GM19468 (cell line): ENCODE measurements around the gene EXOC3L1.
A peak's percentile ranks its signal among the peaks of the same experiment; 100 is the strongest.

Experiments
- ATAC-seq: cut with Tn5 transposase; IDR thresholded peaks from one replicate; pipeline ENCODE4 v1.9.1; 2021; ENCODE audit warnings: mild to moderate bottlenecking, moderate library complexity, moderate number of reproducible peaks; ENCODE audit not compliant: unreplicated experiment; ENCODE audit errors: extremely low read depth

The EXOC3L1 gene

DNA sequence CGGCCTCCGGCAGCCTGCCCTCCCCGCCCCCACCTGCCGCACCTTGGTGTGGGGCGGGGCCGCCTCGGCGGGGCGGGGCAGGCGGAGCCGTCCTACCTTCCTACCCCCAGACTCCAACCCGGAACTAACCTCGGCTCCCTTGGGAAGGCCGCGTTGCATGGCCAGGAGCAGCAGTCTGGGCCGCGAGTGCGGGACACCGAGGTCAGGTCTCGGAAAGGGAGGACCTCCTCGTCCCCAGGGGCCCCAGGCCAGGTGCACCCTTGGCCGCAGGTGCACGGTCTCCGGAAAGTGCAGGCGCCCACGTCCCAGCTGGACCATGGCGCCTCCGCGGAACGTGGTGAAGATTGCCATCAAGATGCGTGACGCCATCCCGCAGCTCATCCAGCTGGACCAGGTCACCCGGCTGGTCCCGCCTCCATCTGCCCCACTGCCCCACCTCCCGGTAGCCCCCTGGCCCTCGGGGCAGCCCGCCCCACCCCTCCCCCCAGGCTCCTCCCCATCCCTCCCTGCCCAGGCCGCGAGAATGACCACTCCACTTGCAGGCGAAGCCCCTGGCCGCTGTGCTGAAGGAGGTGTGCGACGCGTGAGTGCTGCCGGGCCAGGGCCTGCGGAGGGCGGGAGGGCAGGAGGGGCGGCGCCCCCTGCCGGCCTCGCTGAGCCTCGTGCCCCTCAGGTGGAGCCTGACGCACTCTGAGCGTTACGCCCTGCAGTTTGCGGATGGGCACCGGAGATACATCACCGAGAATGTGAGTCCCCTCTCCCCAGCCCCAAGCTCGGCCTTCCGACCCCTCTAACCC is 9.3 kb upstream of the EXOC3L1 start, which contains the start of gene ELMO3:
Gene ELMO3 (plus strand): TSS at position 121 of the 797 bp plus-strand sequence. CDS start 196 bp downstream, at position 317.
- no peak for ATAC-seq

DNA sequence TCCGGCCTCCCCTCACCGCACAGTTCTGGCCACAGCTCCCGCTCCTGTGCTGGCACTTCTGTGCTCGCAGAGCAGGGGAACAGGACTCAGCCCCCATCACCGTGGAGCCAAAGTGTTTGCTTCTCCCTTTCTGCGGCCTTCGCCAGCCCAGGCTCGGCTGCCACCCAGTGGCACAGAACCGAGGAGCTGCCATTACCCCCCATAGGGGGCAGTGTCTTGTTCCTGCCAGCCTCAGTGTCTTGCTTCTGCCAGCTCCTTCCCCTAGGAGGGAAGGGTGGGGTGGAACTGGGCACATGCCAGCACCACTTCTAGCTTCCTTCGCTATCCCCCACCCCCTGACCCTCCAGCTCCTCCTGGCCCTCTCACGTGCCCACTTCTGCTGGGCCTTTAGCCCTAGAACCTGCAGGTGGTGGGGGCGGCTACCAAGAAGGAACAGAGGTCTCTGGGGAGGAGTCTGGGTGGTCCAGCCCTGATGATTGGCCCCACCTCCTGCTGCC is 8.3 kb upstream of the EXOC3L1 start:
- ATAC-seq: no peak

GRCh38 chr16:67197704-67198103 is 7.8 kb upstream of the EXOC3L1 start:
- no peak for ATAC-seq

GRCh38 chr16:67196881-67197280 is 6.9 kb upstream of the EXOC3L1 start:
- ATAC-seq: no peak

DNA sequence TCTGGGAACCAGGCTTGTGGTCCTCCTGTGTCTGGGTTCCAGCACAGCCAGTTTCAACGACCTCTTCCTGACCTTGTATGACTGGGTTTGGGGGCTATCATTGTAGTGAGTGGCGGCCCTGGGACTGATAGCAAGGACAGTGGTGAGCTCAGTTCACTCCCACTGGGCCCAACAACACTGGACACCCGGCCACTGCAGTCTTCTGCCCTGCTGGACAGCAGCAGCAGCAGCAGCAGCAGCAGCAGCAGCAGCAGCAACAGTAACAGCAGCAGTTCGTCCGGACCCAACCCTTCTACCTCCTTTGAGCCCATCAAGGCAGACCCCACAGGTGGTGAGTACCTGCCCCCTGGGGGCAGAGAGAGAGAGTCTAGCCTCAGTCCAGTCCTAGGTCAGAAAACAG is 5.7 kb upstream of the EXOC3L1 start:
- no peak for ATAC-seq

DNA sequence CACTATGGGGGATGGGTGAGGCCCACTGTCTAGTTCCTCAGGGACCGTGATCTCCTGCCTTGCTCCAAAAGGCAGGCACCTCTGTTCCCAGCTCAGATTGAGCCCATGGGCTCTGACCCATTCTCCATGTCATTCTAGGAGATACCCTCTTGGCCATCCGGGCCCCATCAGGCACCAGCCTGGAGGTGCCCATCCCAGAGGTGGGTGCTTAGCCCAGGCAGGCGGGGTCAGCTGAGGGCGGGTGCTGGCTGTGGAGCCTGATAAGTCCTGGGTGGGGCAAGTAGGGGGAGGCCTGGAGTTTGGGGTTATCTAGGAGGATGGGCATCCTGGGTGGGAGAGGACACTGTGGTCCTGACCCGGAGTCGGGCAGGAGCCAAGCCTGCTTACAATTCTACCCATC is 4.3 kb upstream of the EXOC3L1 start:
- ATAC-seq: no peak

- ATAC-seq: no peak
Observed at GRCh38 chr16:67193536-67193935, 3.6 kb upstream of the EXOC3L1 start.

GRCh38 chr16:67192781-67193361 is 2.9 kb upstream of the EXOC3L1 start:
- no peak for ATAC-seq

- peak; percentile 75 for ATAC-seq
Observed at GRCh38 chr16:67191995-67192681, 2.2 kb upstream of the EXOC3L1 start, which contains the start of gene E2F4. TSS of gene E2F4 (plus strand) at chr16:67192155. CDS start at chr16:67192228, 73 bp downstream.

DNA sequence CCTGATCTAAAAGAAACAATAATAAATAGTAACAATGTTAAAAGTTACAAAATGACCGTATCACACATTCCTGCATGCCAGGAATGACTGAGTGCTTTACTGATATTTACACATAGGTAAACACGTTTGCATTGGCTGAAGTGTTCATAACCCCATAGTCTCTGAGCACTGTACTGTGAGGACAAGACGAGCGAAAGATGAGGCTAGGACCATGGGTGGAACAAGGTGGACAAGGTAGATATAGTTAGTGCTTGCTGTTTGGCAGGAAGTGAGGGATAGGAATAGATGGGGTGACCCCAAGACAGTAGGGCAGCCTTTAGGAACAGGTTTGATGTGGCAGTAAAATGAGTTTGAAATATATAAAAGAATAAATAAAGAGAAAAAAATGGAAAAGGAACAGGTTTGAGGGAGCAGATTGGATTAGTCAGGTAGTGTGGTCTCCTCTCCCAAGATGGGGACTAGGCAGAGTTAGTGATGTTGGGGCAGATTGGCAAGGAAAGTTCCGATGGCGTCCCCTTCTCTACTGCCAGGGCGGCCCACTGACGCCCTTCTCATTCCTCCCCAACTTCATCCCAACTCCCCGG is 1.6 kb upstream of the EXOC3L1 start:
- ATAC-seq: no peak

- ATAC-seq: no peak
Observed at GRCh38 chr16:67190448-67191399, 788 bp upstream of the EXOC3L1 start.

DNA sequence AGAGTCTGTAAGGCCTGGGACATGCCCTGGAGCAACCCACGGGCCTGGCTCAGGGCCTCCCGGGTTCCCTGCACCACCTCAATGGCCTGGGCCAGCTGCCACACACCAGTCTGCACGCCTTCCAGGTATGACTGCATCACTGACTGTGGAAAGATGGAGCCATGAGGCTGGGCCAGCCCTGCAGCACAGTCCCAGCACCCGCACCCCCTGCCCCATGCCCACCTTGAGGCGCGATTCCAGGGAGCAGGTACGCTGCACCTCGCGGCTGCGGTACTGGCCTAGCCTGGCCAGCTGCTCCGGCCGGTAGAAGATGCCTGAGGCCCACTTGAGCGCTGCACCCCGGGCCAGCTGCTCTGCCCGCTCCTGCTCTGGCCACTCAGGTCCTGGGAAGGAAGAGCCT is 1.1 kb downstream of the EXOC3L1 start:
- no peak for ATAC-seq

GRCh38 chr16:67188323-67188722 is 1.6 kb downstream of the EXOC3L1 start:
- ATAC-seq: no peak

DNA sequence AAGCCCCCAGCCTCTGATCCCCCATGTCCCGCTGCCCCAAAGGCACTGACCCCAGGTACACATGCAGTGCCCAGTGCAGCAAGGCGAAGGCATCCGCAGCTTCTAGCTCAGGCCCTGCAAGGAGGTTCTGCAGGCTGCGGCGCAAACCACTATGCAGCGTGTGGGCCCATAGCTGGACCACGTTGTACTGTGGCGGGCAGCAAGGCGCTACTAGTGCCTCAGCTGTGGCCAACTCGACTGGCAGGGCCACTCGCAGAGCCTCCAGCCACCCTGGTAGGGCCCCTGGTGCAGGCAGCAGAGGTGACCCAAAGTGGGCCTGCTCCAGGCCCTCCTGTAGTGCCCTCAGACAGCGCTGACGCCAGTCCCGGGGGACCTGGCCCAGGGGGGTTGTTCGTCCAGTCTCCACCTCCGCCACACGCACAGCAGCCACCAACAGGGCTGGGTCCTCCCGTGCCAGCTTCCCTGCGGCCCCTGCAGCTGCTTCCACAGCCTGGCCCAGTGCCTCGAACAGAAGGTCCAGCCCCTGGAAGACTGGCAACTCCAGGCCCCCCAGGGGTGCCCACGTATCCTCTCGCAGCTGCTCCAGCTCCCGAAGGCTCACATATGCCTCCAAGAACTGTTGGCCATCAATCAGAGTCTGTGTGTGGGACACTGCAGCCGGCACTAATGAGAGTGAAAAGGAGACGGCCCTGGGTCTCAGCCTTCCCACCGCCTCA is 2.6 kb downstream of the EXOC3L1 start:
- ATAC-seq: no peak

DNA sequence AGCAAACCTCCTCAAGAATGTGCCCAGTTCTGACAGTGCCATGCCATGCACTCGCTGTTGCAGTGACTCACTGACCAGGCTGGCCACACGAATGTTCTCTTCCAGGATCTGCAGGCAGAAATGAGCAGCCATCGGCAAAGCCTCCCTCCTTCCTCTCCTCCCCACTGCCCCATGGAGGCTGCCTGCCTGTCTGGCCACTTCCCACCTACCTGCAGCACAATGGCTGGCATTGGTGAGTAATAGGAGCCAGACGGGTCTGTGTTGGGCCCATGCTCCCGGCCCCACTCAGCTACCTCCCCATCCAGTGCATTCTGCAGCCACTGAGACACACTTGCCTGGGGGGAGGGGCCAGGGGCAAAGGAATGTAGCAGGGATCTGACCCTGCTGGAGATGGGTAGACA is 3.4 kb downstream of the EXOC3L1 start:
- no peak for ATAC-seq

DNA sequence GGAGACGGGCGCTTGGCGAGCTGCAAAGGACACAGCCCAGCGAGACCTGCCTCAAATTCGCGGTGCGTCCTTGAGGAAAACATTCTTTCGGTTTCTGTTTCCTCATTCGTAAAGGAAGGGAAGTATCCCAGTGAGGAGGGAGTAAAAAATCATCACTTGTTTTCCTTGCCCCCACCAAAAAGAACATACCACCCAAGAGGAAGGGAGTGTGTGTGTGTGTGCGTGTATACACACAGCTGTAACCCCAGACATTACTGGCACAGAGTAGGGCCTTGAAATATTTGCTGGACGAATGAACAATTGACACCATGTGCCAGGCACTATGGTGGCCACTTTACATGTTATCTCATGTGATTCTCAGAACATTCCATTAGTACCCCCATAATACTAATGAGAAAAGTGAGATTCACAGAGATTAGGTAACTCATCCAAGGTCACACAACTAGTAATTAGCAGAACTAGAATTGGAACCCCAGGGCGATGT is 4.2 kb downstream of the EXOC3L1 start:
- no peak for ATAC-seq

DNA sequence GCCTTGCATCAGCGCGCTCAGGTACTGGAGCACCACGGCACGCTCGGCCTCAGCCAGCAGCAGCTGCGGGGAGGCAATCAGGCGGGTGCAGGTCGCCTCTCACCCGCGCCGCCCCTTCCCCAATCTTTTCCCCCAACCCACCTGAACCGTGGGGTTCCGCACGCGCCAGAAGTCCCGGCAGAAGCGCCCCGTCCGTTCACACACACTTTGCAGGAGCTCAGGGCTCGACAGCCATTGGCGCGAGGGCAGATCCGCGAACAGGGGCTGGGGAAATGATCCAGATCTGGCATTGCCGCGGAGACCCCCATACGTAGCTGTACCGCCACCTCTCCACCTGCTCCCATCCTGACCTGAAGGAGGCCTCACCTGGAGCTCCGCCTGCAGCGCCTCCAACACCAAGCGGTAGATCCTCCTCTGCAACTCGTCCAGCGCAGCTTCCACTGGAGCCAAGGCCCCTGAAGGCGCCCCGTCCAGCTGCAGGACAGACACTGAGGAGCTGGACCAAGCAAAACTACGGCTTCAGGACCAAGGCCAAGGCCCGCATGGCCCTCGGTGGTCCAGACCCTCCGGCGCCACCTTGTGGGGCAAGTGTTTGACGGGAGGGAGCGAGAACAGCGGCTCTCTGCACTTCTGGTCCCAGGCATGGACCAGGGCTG is 4.8 kb downstream of the EXOC3L1 start:
- ATAC-seq: peak; percentile 18

- ATAC-seq: no peak
Observed at GRCh38 chr16:67184453-67184994, 5.4 kb downstream of the EXOC3L1 start.
